Stimulated activated CD8-positive, alpha-beta memory T cell treated with anti-CD3 and anti-CD28 coated beads, Interleukin-15, amount 100 ng/mL, for 48 hours (primary cell): Measurements from ENCODE around the gene KCNH4.
"Not testable (repeated sequence)": the region's sequence is repeated elsewhere in the genome, so short reads cannot be mapped to it uniquely, and the experiment has no call there.

Experiments used
- DNase-seq, 2 donors: peaks; one replicate each; pipeline ENCODE4 v3.0.0-alpha.2; 2020; ENCODE audit warnings: low read depth in 2 of 2

Gene KCNH4

GRCh38 chr17:42178817-42179216, 2.1 kb downstream of the KCNH4 start:
- DNase-seq, result no peak

GRCh38 chr17:42177684-42178083, 3.3 kb downstream of the KCNH4 start:
- DNase-seq, result no peak

- no peak for DNase-seq
Measured at GRCh38 chr17:42174126-42174783, 6.7 kb downstream of the KCNH4 start.

GRCh38 chr17:42171831-42172230, 9.1 kb downstream of the KCNH4 start:
- no peak for DNase-seq

- DNase-seq, result no peak
Measured at GRCh38 chr17:42169351-42169750, 11.6 kb downstream of the KCNH4 start.

- DNase-seq, result no peak
Measured at GRCh38 chr17:42167807-42168206, 13.1 kb downstream of the KCNH4 start.

GRCh38 chr17:42166196-42166763, 14.7 kb downstream of the KCNH4 start:
- no peak for DNase-seq

- DNase-seq, result no peak
Measured at GRCh38 chr17:42165751-42166150, 15.2 kb downstream of the KCNH4 start.

- DNase-seq, result no peak
Measured at GRCh38 chr17:42163696-42164407, 17.1 kb downstream of the KCNH4 start.

- DNase-seq, result peak in 1 of 2 donors; percentile 29
Measured at GRCh38 chr17:42163113-42163512, 17.8 kb downstream of the KCNH4 start.

- no peak for DNase-seq
Measured at GRCh38 chr17:42160531-42160910, 20.4 kb downstream of the KCNH4 start.

- DNase-seq, result no peak
Measured at GRCh38 chr17:42159796-42160530, 21.0 kb downstream of the KCNH4 start.

GRCh38 chr17:42155614-42156045, 25.3 kb downstream of the KCNH4 start:
- no peak for DNase-seq

- DNase-seq, result no peak
Measured at GRCh38 chr17:42153919-42154742, 26.8 kb downstream of the KCNH4 start.

GRCh38 chr17:42146911-42147607, 33.9 kb downstream of the KCNH4 start:
- no peak for DNase-seq

- DNase-seq, result not testable (repeated sequence)
Measured at GRCh38 chr17:42143138-42143537, 37.8 kb downstream of the KCNH4 start.

GRCh38 chr17:42142371-42142896, 38.5 kb downstream of the KCNH4 start:
- no peak for DNase-seq

- DNase-seq, result no peak
Measured at GRCh38 chr17:42141382-42141781, 39.6 kb downstream of the KCNH4 start.

- not testable (repeated sequence) for DNase-seq
Measured at GRCh38 chr17:42140690-42141089, 40.3 kb downstream of the KCNH4 start.

GRCh38 chr17:42138749-42139492, 42.0 kb downstream of the KCNH4 start:
- DNase-seq, result no peak
